Measurements from ENCODE around the gene RFXANK.

DNA sequence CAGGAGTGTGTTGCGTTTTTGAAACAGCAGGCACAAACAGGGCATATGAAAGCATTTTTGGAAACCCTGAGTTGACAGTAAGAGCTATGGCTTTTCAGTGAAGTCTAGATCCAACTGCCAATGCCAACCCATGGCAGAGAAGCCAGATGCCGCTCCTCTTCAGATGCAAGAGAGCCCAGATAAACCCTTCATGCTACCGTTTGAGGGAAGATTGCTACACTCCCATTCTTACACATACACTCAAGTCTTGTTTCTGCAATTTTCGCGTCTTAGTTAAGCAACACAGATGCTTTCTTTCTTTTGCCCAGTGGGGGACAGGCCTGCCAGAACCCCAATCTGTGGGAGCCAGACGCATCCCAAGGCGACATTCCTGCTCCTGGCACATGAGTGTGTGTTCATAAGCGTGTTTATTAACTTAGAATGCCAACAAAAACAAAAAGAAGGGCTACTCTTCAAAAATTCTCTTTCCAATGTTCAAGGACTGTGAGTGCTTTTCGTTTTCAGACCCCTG lies 10.5 kb upstream of the RFXANK start:
- TF ChIP-seq, protein P1, sequence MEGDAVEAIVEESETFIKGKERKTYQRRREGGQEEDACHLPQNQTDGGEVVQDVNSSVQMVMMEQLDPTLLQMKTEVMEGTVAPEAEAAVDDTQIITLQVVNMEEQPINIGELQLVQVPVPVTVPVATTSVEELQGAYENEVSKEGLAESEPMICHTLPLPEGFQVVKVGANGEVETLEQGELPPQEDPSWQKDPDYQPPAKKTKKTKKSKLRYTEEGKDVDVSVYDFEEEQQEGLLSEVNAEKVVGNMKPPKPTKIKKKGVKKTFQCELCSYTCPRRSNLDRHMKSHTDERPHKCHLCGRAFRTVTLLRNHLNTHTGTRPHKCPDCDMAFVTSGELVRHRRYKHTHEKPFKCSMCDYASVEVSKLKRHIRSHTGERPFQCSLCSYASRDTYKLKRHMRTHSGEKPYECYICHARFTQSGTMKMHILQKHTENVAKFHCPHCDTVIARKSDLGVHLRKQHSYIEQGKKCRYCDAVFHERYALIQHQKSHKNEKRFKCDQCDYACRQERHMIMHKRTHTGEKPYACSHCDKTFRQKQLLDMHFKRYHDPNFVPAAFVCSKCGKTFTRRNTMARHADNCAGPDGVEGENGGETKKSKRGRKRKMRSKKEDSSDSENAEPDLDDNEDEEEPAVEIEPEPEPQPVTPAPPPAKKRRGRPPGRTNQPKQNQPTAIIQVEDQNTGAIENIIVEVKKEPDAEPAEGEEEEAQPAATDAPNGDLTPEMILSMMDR (IDR thresholded peaks at IDR 0.05; ENCODE audit: borderline replicate concordance, extremely low read depth, low read length, poor library complexity, severe bottlenecking): no peak
- TF ChIP-seq EZH2 (IDR thresholded peaks at IDR 0.05; ENCODE audit: borderline replicate concordance, low read depth, low read length, severe bottlenecking): no peak
